Measurements from ENCODE around the gene RTF2.

Gene RTF2

GRCh38 chr20:56438284-56438683, 30.1 kb upstream of the RTF2 start:
- no peak overlapping the region for H3K4me3 ChIP-seq (ENCODE audit: low read depth, low read length)

GRCh38 chr20:56439771-56440291, 28.6 kb upstream of the RTF2 start:
- H3K4me3 ChIP-seq (ENCODE audit: low read depth, low read length) = no peak overlapping the region

- H3K4me3 ChIP-seq (ENCODE audit: low read depth, low read length) = no peak overlapping the region
Observed at GRCh38 chr20:56440346-56441007, 27.9 kb upstream of the RTF2 start.

- H3K4me3 ChIP-seq (ENCODE audit: low read depth, low read length) = no peak overlapping the region
Observed at GRCh38 chr20:56442389-56443365, 25.8 kb upstream of the RTF2 start.

GRCh38 chr20:56443654-56444540, 24.5 kb upstream of the RTF2 start:
- no peak overlapping the region for H3K4me3 ChIP-seq (ENCODE audit: low read depth, low read length)

- no peak overlapping the region for H3K4me3 ChIP-seq (ENCODE audit: low read depth, low read length)
Observed at GRCh38 chr20:56445130-56445529, 23.3 kb upstream of the RTF2 start.

- no peak overlapping the region for H3K4me3 ChIP-seq (ENCODE audit: low read depth, low read length)
Observed at GRCh38 chr20:56445540-56445939, 22.9 kb upstream of the RTF2 start.

GRCh38 chr20:56447227-56447626, 21.2 kb upstream of the RTF2 start:
- no peak overlapping the region for H3K4me3 ChIP-seq (ENCODE audit: low read depth, low read length)

- H3K4me3 ChIP-seq (ENCODE audit: low read depth, low read length) = no peak overlapping the region
Observed at GRCh38 chr20:56449459-56449858, 19.0 kb upstream of the RTF2 start.

GRCh38 chr20:56451056-56451765, 17.2 kb upstream of the RTF2 start:
- H3K4me3 ChIP-seq (ENCODE audit: low read depth, low read length) = no peak overlapping the region

GRCh38 chr20:56453352-56453751, 15.1 kb upstream of the RTF2 start:
- no peak overlapping the region for H3K4me3 ChIP-seq (ENCODE audit: low read depth, low read length)

GRCh38 chr20:56454754-56455153, 13.7 kb upstream of the RTF2 start:
- H3K4me3 ChIP-seq (ENCODE audit: low read depth, low read length) = no peak overlapping the region

GRCh38 chr20:56458206-56458821, 10.1 kb upstream of the RTF2 start:
- no peak overlapping the region for H3K4me3 ChIP-seq (ENCODE audit: low read depth, low read length)

- H3K4me3 ChIP-seq (ENCODE audit: low read depth, low read length) = no peak overlapping the region
Observed at GRCh38 chr20:56460459-56460858, 8.0 kb upstream of the RTF2 start.

- H3K4me3 ChIP-seq (ENCODE audit: low read depth, low read length) = no peak overlapping the region
Observed at GRCh38 chr20:56461576-56461975, 6.9 kb upstream of the RTF2 start.

GRCh38 chr20:56463428-56463827, 5.0 kb upstream of the RTF2 start:
- H3K4me3 ChIP-seq (ENCODE audit: low read depth, low read length) = no peak overlapping the region

- no peak overlapping the region for H3K4me3 ChIP-seq (ENCODE audit: low read depth, low read length)
Observed at GRCh38 chr20:56465997-56466396, 2.4 kb upstream of the RTF2 start.

- H3K4me3 ChIP-seq (ENCODE audit: low read depth, low read length) = peak overlapping the region; percentile 94
Observed at GRCh38 chr20:56467968-56468315, 485 bp upstream of the RTF2 start.

- peak overlapping the region; percentile 94 for H3K4me3 ChIP-seq (ENCODE audit: low read depth, low read length)
Observed at GRCh38 chr20:56469077-56469449, 636 bp downstream of the RTF2 start.

GRCh38 chr20:56483970-56484369, 15.5 kb downstream of the RTF2 start:
- H3K4me3 ChIP-seq (ENCODE audit: low read depth, low read length) = no peak overlapping the region
